AG09309 (cell line): ENCODE results near the gene CNTN3.
A peak's percentile ranks its signal among the peaks of the same experiment; 100 is the strongest.

ENCODE experiments used
- DNase-seq: peaks from one replicate; pipeline ENCODE4 v3.0.0-alpha.2; 2010; ENCODE audit warnings: low read depth
- H3K4me3 ChIP-seq: 2 replicates; pipeline ENCODE4 v1.5.1; 2011; ENCODE audit warnings: mild to moderate bottlenecking, low read depth, low read length, moderate library complexity; ENCODE audit not compliant: control insufficient read depth
- TF ChIP-seq, protein P1 (sequence below): IDR thresholded peaks from 2 replicates; pipeline ENCODE4 v1.5.1; 2011; ENCODE audit warnings: mild to moderate bottlenecking, low read depth, low read length, inconsistent platforms; ENCODE audit not compliant: insufficient read depth, control insufficient read depth; ENCODE audit errors: missing control alignments

CNTN3 gene

DNA sequence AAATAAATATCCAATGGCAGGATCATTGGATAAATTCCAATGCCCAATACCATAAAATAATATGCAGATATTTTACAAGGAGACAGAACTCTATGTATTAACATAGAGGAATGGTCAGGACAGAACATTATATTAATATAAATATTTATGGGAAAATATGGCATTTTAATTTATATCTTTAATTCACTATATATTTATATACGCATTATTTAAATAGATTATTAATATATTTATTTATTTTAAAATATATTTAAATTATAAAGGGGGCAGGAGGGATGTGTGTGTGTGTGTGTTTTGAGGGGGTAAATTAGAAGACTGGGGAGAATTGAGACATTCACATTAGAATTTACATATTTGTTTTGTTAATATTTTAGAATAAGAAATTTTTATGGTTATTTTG lies 31.6 kb upstream of the CNTN3 start:
- no peak overlapping the region for H3K4me3 ChIP-seq
- TF ChIP-seq, protein P1, sequence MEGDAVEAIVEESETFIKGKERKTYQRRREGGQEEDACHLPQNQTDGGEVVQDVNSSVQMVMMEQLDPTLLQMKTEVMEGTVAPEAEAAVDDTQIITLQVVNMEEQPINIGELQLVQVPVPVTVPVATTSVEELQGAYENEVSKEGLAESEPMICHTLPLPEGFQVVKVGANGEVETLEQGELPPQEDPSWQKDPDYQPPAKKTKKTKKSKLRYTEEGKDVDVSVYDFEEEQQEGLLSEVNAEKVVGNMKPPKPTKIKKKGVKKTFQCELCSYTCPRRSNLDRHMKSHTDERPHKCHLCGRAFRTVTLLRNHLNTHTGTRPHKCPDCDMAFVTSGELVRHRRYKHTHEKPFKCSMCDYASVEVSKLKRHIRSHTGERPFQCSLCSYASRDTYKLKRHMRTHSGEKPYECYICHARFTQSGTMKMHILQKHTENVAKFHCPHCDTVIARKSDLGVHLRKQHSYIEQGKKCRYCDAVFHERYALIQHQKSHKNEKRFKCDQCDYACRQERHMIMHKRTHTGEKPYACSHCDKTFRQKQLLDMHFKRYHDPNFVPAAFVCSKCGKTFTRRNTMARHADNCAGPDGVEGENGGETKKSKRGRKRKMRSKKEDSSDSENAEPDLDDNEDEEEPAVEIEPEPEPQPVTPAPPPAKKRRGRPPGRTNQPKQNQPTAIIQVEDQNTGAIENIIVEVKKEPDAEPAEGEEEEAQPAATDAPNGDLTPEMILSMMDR, result no peak
- DNase-seq, result no peak

DNA sequence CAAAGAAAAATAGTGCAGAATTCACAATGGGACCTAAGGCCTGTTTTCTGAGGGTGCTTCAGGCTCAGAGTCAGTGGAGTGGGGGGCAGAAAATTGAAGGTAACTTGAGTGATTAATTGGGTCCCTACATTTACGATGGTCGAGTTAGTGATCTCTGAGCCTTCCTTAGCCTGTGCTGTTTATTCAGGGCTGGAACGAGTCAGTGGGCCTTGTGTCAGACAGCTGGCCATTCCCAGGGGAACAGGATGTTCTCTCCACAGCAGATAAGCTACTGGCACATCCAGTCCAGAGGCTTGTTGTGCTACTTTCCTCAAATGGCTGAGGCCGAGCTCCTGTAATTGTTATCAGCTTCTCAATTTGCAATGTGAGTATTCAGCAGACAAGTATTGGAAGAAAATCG lies 29.2 kb upstream of the CNTN3 start:
- no peak for DNase-seq
- H3K4me3 ChIP-seq, result no peak overlapping the region

DNA sequence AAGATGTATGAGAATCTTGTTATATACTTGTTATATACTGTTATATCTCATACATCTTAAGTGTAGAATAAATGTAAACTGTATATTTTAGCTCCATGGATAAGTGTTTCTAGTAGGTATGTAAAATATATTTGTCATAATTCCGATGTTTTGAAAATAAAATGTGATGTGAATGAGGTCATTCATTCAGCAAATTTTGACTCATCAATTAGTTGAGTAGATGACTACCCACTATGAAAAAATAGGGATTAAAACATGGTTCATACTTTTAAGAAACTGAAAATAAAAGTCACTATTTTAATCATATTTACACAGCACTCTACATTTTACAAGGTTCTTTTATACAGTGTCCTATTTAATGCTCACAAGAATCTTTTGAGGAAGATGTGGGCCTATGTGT lies 28.4 kb upstream of the CNTN3 start:
- H3K4me3 ChIP-seq, result no peak overlapping the region
- TF ChIP-seq, protein P1, result no peak
- no peak for DNase-seq

More for the DNA sequence above, 29.2 kb upstream of the CNTN3 start:
- TF ChIP-seq, protein P1, result no peak

DNA sequence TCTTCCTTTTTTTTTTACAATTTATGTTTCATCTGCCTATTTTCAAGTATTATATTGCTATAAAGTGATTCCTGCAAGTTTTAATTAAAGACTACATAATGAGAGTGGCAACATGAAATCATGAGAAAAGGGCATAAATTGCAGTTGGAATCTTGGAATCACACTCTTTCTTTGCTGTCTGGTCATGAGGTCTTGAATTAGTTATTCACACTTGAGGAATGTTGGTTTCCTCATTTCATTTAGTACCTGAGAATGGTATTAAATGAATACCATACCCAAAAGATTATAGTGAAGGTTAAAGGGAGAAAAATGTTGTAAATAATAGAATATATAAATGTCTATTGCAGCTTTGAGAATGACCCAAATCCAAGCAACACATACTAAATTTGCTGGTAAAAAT lies 25.8 kb upstream of the CNTN3 start:
- no peak overlapping the region for H3K4me3 ChIP-seq
- TF ChIP-seq, protein P1, result no peak
- no peak for DNase-seq

DNA sequence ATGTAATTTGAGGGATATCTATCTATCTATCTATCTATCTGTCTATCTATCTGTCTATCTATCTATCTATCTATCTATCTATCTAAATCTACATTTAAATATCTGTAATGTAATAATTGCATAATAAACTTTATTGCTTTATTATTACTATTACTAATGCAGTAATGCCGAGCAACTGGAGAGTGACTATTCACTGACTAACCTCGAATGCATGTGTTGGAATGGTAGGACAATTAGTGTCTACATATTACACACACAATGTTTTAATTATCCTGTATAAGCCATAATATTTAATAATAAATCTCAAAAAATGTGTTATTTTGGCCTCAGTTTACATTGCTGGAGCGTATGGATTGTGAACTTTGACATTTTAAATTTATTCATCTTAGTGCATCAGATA lies 25.2 kb upstream of the CNTN3 start:
- TF ChIP-seq, protein P1, result no peak
- no peak overlapping the region for H3K4me3 ChIP-seq
- DNase-seq, result no peak

DNA sequence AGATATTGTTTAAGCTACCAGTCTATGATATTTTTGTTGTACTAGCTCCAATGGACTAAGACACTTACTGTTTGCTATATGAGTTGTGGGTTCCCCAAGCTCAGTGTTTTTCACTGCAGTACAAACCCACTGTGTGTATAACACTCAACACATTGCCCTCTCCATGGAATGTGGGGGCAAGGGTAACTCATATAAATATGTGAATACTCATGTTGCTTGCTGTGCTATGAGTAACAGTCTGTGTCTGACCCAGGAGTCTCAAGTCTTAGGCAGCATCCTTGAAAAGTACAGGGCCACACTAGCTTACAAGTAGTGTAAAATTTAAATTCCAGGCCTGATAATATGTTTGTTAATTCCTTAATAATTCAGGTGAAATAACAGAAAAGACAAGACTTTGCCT lies 22.5 kb upstream of the CNTN3 start:
- TF ChIP-seq, protein P1, result no peak
- H3K4me3 ChIP-seq, result no peak overlapping the region
- no peak for DNase-seq

DNA sequence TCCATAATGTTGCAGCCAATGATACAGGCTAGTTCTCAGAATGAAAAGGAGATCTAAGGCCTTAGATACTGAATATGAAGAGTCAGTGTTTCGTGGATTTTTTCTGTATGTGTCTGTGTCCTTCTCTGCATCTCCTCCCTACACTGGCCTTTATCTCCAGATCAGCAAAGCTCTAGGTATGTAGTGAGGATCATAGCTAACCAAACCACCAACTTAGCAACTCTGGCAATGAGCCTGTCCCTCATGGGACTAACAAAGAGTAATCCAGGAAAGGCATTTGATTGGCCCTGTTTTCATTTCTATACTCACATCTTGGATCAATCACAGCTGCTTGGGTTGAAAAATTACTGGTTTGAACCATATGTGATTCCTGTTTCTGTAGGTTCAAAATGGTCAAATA lies 18.6 kb upstream of the CNTN3 start:
- no peak overlapping the region for H3K4me3 ChIP-seq
- peak; percentile 32 for DNase-seq
- TF ChIP-seq, protein P1, result no peak
